Measurements from ENCODE around the gene SPTB.
A peak's percentile ranks its signal among the peaks of the same experiment; 100 is the strongest.

The SPTB gene

GRCh38 chr14:64787619-64788018 lies 92.1 kb downstream of the SPTB start:
- H3K27ac ChIP-seq (replicated peaks; ENCODE audit: low read length): no peak overlapping the region
- H2BK120ac ChIP-seq (ENCODE audit: low read depth, low read length): no peak overlapping the region
- H2BK5ac ChIP-seq (ENCODE audit: low read length): no peak overlapping the region
- no peak overlapping the region for H3K18ac ChIP-seq (ENCODE audit: low read length)
- no peak overlapping the region for H3K9ac ChIP-seq (ENCODE audit: low read depth, low read length, poor library complexity)
- no peaks in the 10 kb centered on the region for H3K9me3 ChIP-seq (replicated peaks in 1 of 2; ENCODE audit: control insufficient read depth in 2 of 2, insufficient read depth in 1 of 2, low read depth in 1 of 2, low read length in 2 of 2)
- no peak overlapping the region for H3K4ac ChIP-seq (ENCODE audit: low read length)
- no peaks in the 10 kb centered on the region for H3K79me1 ChIP-seq (ENCODE audit: low read depth, low read length)
- H4K91ac ChIP-seq (ENCODE audit: low read depth, low read length, poor library complexity): no peak overlapping the region
- peaks cover 0 to 36% (median 2%) of the 10 kb centered on the region in 3 experiments for H3K27me3 ChIP-seq (ENCODE audit: control insufficient read depth in 3 of 3, insufficient read depth in 3 of 3, low read depth in 1 of 3, low read length in 3 of 3)
- no peak overlapping the region for H3K23ac ChIP-seq (ENCODE audit: low read depth, low read length, poor library complexity)
- H2BK12ac ChIP-seq (ENCODE audit: low read length): no peak overlapping the region
- H2BK15ac ChIP-seq (ENCODE audit: low read length): no peak overlapping the region
- no peak overlapping the region for H2AK5ac ChIP-seq (ENCODE audit: low read depth, low read length)
- WGBS, 2 donors (ENCODE audit: extremely low coverage in 2 of 2, insufficient read length in 2 of 2, insufficient replicate concordance in 1 of 2): no CpG with 5 or more reads among the region's 6 CpGs
- H3K4me3 ChIP-seq (ENCODE audit: low read length in 2 of 2): no peak overlapping the region
- H3K14ac ChIP-seq (ENCODE audit: low read length): no peak overlapping the region
- no peak overlapping the region for H3K4me2 ChIP-seq (ENCODE audit: insufficient read depth, low read length, poor library complexity, severe bottlenecking)
- no peak for DNase-seq (ENCODE audit: low spot score)
- peaks cover 0 to 14% of the 10 kb centered on the region in 2 donors for H3K4me1 ChIP-seq (ENCODE audit: control insufficient read depth in 2 of 2, insufficient read depth in 1 of 2, low read depth in 1 of 2, low read length in 2 of 2)
- no peak overlapping the region for H2AFZ ChIP-seq (ENCODE audit: low read length)
- no peak overlapping the region for H4K8ac ChIP-seq (ENCODE audit: low read depth, low read length)
- H3K36me3 ChIP-seq (replicated peaks in 1 of 2; ENCODE audit: control insufficient read depth in 2 of 2, insufficient read depth in 2 of 2, low read length in 2 of 2): no peaks in the 10 kb centered on the region

GRCh38 chr14:64786296-64787149 lies 93.2 kb downstream of the SPTB start:
- peak overlapping the region; percentile 28 for H3K4ac ChIP-seq (ENCODE audit: low read length)
- peak overlapping the region; percentile 64 for H3K14ac ChIP-seq (ENCODE audit: low read length)
- H4K91ac ChIP-seq (ENCODE audit: low read depth, low read length, poor library complexity): no peak overlapping the region
- H3K79me1 ChIP-seq (ENCODE audit: low read depth, low read length): no peaks in the 10 kb centered on the region
- peak overlapping the region; percentile 82 for H2BK15ac ChIP-seq (ENCODE audit: low read length)
- no peak overlapping the region for H3K4me3 ChIP-seq (ENCODE audit: low read length in 2 of 2)
- H3K9ac ChIP-seq (ENCODE audit: low read depth, low read length, poor library complexity): no peak overlapping the region
- no peak for DNase-seq (ENCODE audit: low spot score)
- H3K27ac ChIP-seq (replicated peaks; ENCODE audit: low read length): no peak overlapping the region
- no peak overlapping the region for H3K4me2 ChIP-seq (ENCODE audit: insufficient read depth, low read length, poor library complexity, severe bottlenecking)
- no CpG with 5 or more reads among the region's 24 CpGs for WGBS, 2 donors (ENCODE audit: extremely low coverage in 2 of 2, insufficient read length in 2 of 2, insufficient replicate concordance in 1 of 2)
- H2AFZ ChIP-seq (ENCODE audit: low read length): no peak overlapping the region
- H3K4me1 ChIP-seq (ENCODE audit: control insufficient read depth in 2 of 2, insufficient read depth in 1 of 2, low read depth in 1 of 2, low read length in 2 of 2): peaks cover 0 to 12% of the 10 kb centered on the region in 2 donors
- H3K9me3 ChIP-seq (replicated peaks in 1 of 2; ENCODE audit: control insufficient read depth in 2 of 2, insufficient read depth in 1 of 2, low read depth in 1 of 2, low read length in 2 of 2): no peaks in the 10 kb centered on the region
- peak overlapping the region; percentile 26 for H2AK5ac ChIP-seq (ENCODE audit: low read depth, low read length)
- H3K18ac ChIP-seq (ENCODE audit: low read length): peak overlapping the region; percentile 73
- no peak overlapping the region for H2BK12ac ChIP-seq (ENCODE audit: low read length)
- H3K23ac ChIP-seq (ENCODE audit: low read depth, low read length, poor library complexity): peak overlapping the region; percentile 56
- no peak overlapping the region for H2BK120ac ChIP-seq (ENCODE audit: low read depth, low read length)
- H4K8ac ChIP-seq (ENCODE audit: low read depth, low read length): no peak overlapping the region
- H3K27me3 ChIP-seq (ENCODE audit: control insufficient read depth in 3 of 3, insufficient read depth in 3 of 3, low read depth in 1 of 3, low read length in 3 of 3): peaks cover 0 to 25% (median 2%) of the 10 kb centered on the region in 3 experiments
- H3K36me3 ChIP-seq (replicated peaks in 1 of 2; ENCODE audit: control insufficient read depth in 2 of 2, insufficient read depth in 2 of 2, low read length in 2 of 2): no peaks in the 10 kb centered on the region
- no peak overlapping the region for H2BK5ac ChIP-seq (ENCODE audit: low read length)

GRCh38 chr14:64784006-64784405 lies 95.7 kb downstream of the SPTB start:
- H2BK5ac ChIP-seq (ENCODE audit: low read length): no peak overlapping the region
- no peak overlapping the region for H2BK120ac ChIP-seq (ENCODE audit: low read depth, low read length)
- no peak overlapping the region for H2BK12ac ChIP-seq (ENCODE audit: low read length)
- no peak overlapping the region for H3K27ac ChIP-seq (replicated peaks; ENCODE audit: low read length)
- no peak overlapping the region for H4K91ac ChIP-seq (ENCODE audit: low read depth, low read length, poor library complexity)
- H3K27me3 ChIP-seq (ENCODE audit: control insufficient read depth in 3 of 3, insufficient read depth in 3 of 3, low read depth in 1 of 3, low read length in 3 of 3): peaks cover 0 to 14% (median 2%) of the 10 kb centered on the region in 3 experiments
- H3K9ac ChIP-seq (ENCODE audit: low read depth, low read length, poor library complexity): no peak overlapping the region
- no CpG with 5 or more reads among the region's 9 CpGs for WGBS, 2 donors (ENCODE audit: extremely low coverage in 2 of 2, insufficient read length in 2 of 2, insufficient replicate concordance in 1 of 2)
- H2AFZ ChIP-seq (ENCODE audit: low read length): no peak overlapping the region
- no peaks in the 10 kb centered on the region for H3K9me3 ChIP-seq (replicated peaks in 1 of 2; ENCODE audit: control insufficient read depth in 2 of 2, insufficient read depth in 1 of 2, low read depth in 1 of 2, low read length in 2 of 2)
- H3K79me1 ChIP-seq (ENCODE audit: low read depth, low read length): no peaks in the 10 kb centered on the region
- no peak overlapping the region for H2AK5ac ChIP-seq (ENCODE audit: low read depth, low read length)
- no peak overlapping the region for H3K4ac ChIP-seq (ENCODE audit: low read length)
- no peak overlapping the region for H4K8ac ChIP-seq (ENCODE audit: low read depth, low read length)
- H2BK15ac ChIP-seq (ENCODE audit: low read length): no peak overlapping the region
- H3K36me3 ChIP-seq (replicated peaks in 1 of 2; ENCODE audit: control insufficient read depth in 2 of 2, insufficient read depth in 2 of 2, low read length in 2 of 2): no peaks in the 10 kb centered on the region
- no peak overlapping the region for H3K4me3 ChIP-seq (ENCODE audit: low read length in 2 of 2)
- H3K18ac ChIP-seq (ENCODE audit: low read length): no peak overlapping the region
- no peak overlapping the region for H3K14ac ChIP-seq (ENCODE audit: low read length)
- H3K4me1 ChIP-seq (ENCODE audit: control insufficient read depth in 2 of 2, insufficient read depth in 1 of 2, low read depth in 1 of 2, low read length in 2 of 2): no peaks in the 10 kb centered on the region
- H3K4me2 ChIP-seq (ENCODE audit: insufficient read depth, low read length, poor library complexity, severe bottlenecking): no peak overlapping the region
- H3K23ac ChIP-seq (ENCODE audit: low read depth, low read length, poor library complexity): no peak overlapping the region
- no peak for DNase-seq (ENCODE audit: low spot score)

GRCh38 chr14:64782196-64782595 lies 97.5 kb downstream of the SPTB start:
- H2AK5ac ChIP-seq (ENCODE audit: low read depth, low read length): no peak overlapping the region
- no peak overlapping the region for H3K4ac ChIP-seq (ENCODE audit: low read length)
- H3K14ac ChIP-seq (ENCODE audit: low read length): no peak overlapping the region
- no peaks in the 10 kb centered on the region for H3K4me1 ChIP-seq (ENCODE audit: control insufficient read depth in 2 of 2, insufficient read depth in 1 of 2, low read depth in 1 of 2, low read length in 2 of 2)
- no peak overlapping the region for H2BK120ac ChIP-seq (ENCODE audit: low read depth, low read length)
- no CpG with 5 or more reads among the region's 11 CpGs for WGBS, 2 donors (ENCODE audit: extremely low coverage in 2 of 2, insufficient read length in 2 of 2, insufficient replicate concordance in 1 of 2)
- no peak overlapping the region for H3K18ac ChIP-seq (ENCODE audit: low read length)
- no peak overlapping the region for H3K4me3 ChIP-seq (ENCODE audit: low read length in 2 of 2)
- no peak overlapping the region for H2AFZ ChIP-seq (ENCODE audit: low read length)
- H2BK12ac ChIP-seq (ENCODE audit: low read length): no peak overlapping the region
- no peak for DNase-seq (ENCODE audit: low spot score)
- no peak overlapping the region for H4K8ac ChIP-seq (ENCODE audit: low read depth, low read length)
- no peak overlapping the region for H3K9ac ChIP-seq (ENCODE audit: low read depth, low read length, poor library complexity)
- H4K91ac ChIP-seq (ENCODE audit: low read depth, low read length, poor library complexity): no peak overlapping the region
- H3K23ac ChIP-seq (ENCODE audit: low read depth, low read length, poor library complexity): no peak overlapping the region
- H3K9me3 ChIP-seq (replicated peaks in 1 of 2; ENCODE audit: control insufficient read depth in 2 of 2, insufficient read depth in 1 of 2, low read depth in 1 of 2, low read length in 2 of 2): no peaks in the 10 kb centered on the region
- H2BK5ac ChIP-seq (ENCODE audit: low read length): no peak overlapping the region
- H3K36me3 ChIP-seq (replicated peaks in 1 of 2; ENCODE audit: control insufficient read depth in 2 of 2, insufficient read depth in 2 of 2, low read length in 2 of 2): no peaks in the 10 kb centered on the region
- no peak overlapping the region for H3K27ac ChIP-seq (replicated peaks; ENCODE audit: low read length)
- no peak overlapping the region for H2BK15ac ChIP-seq (ENCODE audit: low read length)
- no peak overlapping the region for H3K4me2 ChIP-seq (ENCODE audit: insufficient read depth, low read length, poor library complexity, severe bottlenecking)
- no peaks in the 10 kb centered on the region for H3K79me1 ChIP-seq (ENCODE audit: low read depth, low read length)
- peaks cover 0 to 26% (median 2%) of the 10 kb centered on the region in 3 experiments for H3K27me3 ChIP-seq (ENCODE audit: control insufficient read depth in 3 of 3, insufficient read depth in 3 of 3, low read depth in 1 of 3, low read length in 3 of 3)
